GM18858 (cell line): ENCODE results near the gene MCF2L.

ENCODE experiments used
- ATAC-seq: cut with Tn5 transposase; IDR thresholded peaks from one replicate; pipeline ENCODE4 v1.9.1; 2021; ENCODE audit not compliant: unreplicated experiment

The MCF2L gene

GRCh38 chr13:112962911-112963625, 5.9 kb upstream of the MCF2L start:
- ATAC-seq = no peak

- ATAC-seq = no peak
These were observed 5.4 kb upstream of the MCF2L start for GRCh38 chr13:112963641-112964040.

GRCh38 chr13:112964971-112965492, 4.0 kb upstream of the MCF2L start:
- ATAC-seq = no peak

GRCh38 chr13:112965573-112966115, 3.4 kb upstream of the MCF2L start:
- no peak for ATAC-seq

GRCh38 chr13:112966776-112967175, 2.2 kb upstream of the MCF2L start:
- ATAC-seq = no peak

GRCh38 chr13:112967686-112968379, 1.2 kb upstream of the MCF2L start:
- no peak for ATAC-seq

- ATAC-seq = no peak
These were observed 569 bp upstream of the MCF2L start for GRCh38 chr13:112968380-112968909.

GRCh38 chr13:112969692-112970338, 801 bp downstream of the MCF2L start:
- no peak for ATAC-seq

GRCh38 chr13:112970552-112971287, 1.7 kb downstream of the MCF2L start:
- no peak for ATAC-seq

GRCh38 chr13:112971288-112971643, 2.3 kb downstream of the MCF2L start:
- no peak for ATAC-seq

- no peak for ATAC-seq
These were observed 3.2 kb downstream of the MCF2L start for GRCh38 chr13:112972258-112972657.

- ATAC-seq = no peak
These were observed 4.0 kb downstream of the MCF2L start for GRCh38 chr13:112972867-112973576.

- no peak for ATAC-seq
These were observed 4.5 kb downstream of the MCF2L start for GRCh38 chr13:112973577-112973951.

- no peak for ATAC-seq
These were observed 5.1 kb downstream of the MCF2L start for GRCh38 chr13:112974125-112974524.

GRCh38 chr13:112974671-112975070, 5.7 kb downstream of the MCF2L start:
- ATAC-seq = no peak

- ATAC-seq = no peak
These were observed 6.5 kb downstream of the MCF2L start for GRCh38 chr13:112975401-112975939.

- ATAC-seq = no peak
These were observed 7.5 kb downstream of the MCF2L start for GRCh38 chr13:112976526-112976925.

- ATAC-seq = no peak
These were observed 8.1 kb downstream of the MCF2L start for GRCh38 chr13:112977091-112977490.

- ATAC-seq = no peak
These were observed 8.5 kb downstream of the MCF2L start for GRCh38 chr13:112977525-112977924.
